ENCODE data around the gene APC2.

APC2 gene

DNA sequence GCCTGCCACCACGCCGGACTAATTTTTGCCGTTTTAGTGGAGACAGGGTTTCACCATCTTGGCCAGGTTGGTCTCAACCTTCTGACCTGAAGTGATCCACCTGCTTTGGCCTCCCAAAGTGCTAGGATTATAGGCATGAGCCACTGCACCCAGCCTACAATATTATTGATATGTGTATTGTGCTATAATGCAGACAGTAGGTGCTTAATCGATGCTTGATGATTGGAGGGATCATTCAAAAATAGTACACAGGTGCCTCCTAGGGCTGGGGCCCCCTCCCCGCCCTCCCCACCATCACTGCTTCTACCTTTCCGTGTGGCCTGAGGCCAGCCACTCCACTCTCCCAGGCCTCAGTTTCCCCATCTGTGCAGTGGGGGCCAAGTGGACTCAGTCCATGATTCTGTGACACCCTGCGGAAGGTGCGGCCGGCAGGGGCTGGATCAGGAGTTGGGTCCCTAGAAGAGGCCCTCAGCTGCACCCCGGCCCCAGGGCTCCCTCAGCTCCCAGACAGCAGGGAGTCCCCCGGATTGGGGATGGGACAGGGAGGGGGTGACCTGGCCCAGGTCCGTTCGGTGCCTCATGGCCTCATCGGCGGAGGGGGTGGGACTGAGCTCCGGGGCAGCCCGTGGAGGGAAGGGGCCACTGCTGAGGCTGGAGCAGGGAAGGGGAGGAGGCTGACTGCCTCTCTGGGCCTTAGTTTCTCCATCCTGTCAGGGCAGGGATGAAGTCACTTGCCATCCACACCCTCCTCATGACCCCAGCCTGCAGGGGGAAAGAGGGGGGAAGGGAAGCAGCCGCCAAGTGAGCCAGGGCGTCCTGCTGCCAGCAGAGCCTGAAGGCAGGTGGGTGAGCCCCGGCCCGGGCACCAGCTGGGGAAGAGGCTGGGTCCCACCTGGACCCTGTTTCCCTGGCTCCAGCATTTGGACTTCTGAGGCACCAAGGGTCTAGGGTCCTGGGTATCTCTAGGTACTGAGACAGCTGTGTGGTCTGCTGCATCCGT is 61.7 kb downstream of the APC2 start:
- no peak overlapping the region; the same call in 1 of the 2 replicates for H3K4me3 ChIP-seq (ENCODE audit: low read length)
- no peak for DNase-seq (ENCODE audit: low read depth)
- TF ChIP-seq, protein P1, sequence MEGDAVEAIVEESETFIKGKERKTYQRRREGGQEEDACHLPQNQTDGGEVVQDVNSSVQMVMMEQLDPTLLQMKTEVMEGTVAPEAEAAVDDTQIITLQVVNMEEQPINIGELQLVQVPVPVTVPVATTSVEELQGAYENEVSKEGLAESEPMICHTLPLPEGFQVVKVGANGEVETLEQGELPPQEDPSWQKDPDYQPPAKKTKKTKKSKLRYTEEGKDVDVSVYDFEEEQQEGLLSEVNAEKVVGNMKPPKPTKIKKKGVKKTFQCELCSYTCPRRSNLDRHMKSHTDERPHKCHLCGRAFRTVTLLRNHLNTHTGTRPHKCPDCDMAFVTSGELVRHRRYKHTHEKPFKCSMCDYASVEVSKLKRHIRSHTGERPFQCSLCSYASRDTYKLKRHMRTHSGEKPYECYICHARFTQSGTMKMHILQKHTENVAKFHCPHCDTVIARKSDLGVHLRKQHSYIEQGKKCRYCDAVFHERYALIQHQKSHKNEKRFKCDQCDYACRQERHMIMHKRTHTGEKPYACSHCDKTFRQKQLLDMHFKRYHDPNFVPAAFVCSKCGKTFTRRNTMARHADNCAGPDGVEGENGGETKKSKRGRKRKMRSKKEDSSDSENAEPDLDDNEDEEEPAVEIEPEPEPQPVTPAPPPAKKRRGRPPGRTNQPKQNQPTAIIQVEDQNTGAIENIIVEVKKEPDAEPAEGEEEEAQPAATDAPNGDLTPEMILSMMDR (conservative IDR thresholded peaks at IDR 0.05; ENCODE audit: low read length) = no peak

DNA sequence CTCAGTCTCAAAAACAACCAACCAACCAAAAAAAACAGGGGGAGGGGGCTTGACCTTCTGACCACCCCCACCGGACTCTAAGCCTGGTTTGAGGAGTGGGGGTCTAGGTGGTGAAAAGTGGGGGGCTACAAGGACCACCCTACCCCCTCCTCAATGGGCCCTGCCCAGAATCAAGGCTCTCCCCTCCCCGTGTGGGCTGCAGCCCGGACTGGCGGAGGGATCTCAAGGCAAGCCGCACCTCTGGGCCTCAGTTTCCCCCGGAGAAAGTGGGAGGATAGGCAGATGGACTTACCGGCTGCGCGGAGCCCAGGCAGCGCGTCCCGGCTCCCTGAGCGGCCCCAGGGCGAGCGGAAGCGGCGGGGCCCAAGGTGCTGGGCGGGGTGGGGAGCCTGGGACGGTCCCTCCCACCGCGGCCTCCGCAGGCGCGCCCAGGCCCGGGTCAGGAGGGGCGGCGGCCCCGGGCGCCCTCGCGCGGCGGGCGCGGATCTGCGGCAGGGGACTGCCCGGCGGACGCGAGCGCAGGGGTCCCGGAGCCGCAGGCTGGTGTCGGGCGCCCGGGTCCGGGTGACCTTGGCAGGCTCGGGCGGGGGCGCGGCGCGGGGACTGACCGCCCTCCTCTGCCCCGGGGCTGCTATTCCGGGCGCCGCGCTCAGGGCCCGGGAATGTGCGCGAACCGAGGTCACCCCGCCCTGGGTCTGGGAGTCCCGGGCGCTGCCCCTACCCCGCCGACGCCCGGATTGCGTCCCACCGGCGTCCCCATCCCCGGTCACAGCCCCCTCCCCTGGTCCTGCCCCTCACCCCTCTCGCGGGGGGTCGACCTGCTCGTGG is 63.0 kb downstream of the APC2 start, which contains the start of gene ADAMTSL5:
TSS of gene ADAMTSL5 (minus strand) at position 349 of the 828 bp plus-strand sequence. CDS start 2,076 bp downstream, outside the sequence.
- H3K4me3 ChIP-seq (ENCODE audit: low read length) = peak within 1 kb of the TSS; percentile 89
- peak; percentile 73 for DNase-seq (ENCODE audit: low read depth)
- TF ChIP-seq, protein P1 (conservative IDR thresholded peaks at IDR 0.05; ENCODE audit: low read length) = no peak

DNA sequence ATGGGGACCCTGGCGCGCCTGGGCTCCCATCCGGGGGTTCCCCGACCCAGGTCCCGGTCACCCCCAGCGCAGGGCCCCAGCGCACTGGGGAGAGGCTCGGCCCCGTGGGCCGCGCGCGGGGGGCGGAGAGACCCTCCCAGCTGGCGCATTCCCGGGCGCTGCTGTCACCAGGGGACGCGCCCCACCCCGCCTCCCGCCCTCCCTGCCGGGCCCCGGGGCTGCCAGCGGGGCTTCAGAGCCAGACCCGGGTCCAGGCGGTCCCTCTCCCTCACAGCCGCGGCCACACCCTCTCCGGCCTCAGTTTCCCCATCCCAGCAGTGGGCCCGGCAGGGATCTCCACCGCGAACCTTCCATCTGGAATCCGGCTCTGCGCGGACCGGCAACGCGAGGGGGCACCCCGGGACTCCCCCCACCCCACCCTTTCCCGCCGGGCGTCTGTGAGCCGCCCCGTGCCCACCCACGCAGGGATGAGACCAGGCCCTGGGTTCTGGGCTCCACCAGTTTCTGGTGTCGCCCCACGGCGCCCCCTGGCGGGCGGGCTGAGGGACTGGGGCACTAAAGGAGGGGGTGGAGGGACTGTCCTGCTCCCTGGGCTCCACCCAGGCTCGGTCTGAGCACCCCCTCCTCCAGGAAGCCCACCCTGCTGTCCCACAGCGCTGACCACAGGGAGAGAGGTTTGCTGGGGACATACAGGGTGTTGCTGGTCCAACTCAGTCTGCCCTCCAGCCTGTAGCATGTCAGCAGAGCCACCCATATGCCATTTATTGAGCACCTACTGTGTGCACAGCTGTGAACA is 63.8 kb downstream of the APC2 start:
- DNase-seq (ENCODE audit: low read depth) = peak; percentile 66
- TF ChIP-seq, protein P1 (conservative IDR thresholded peaks at IDR 0.05; ENCODE audit: low read length) = peak; percentile 65
- H3K4me3 ChIP-seq (ENCODE audit: low read length) = peak overlapping the region; percentile 89

DNA sequence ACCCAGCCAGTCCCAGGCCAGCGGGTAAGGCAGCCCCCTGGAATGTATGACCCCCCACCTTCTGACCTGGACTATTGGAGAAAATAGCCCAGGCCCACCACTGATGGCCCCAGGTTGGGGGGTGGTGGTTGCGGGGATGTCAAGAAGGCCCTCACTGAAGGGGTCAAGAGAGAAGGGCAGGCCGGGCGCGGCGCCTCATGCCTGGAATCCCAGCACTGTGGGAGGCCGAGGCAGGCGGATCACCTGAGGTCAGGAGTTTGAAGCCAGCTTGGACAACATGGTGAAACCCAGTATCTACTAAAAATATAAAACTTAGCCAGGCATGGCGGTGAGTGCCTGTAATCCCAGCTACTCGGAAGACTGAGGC is 64.4 kb downstream of the APC2 start:
- TF ChIP-seq, protein P1 (conservative IDR thresholded peaks at IDR 0.05; ENCODE audit: low read length) = no peak
- no peak overlapping the region for H3K4me3 ChIP-seq (ENCODE audit: low read length)

DNA sequence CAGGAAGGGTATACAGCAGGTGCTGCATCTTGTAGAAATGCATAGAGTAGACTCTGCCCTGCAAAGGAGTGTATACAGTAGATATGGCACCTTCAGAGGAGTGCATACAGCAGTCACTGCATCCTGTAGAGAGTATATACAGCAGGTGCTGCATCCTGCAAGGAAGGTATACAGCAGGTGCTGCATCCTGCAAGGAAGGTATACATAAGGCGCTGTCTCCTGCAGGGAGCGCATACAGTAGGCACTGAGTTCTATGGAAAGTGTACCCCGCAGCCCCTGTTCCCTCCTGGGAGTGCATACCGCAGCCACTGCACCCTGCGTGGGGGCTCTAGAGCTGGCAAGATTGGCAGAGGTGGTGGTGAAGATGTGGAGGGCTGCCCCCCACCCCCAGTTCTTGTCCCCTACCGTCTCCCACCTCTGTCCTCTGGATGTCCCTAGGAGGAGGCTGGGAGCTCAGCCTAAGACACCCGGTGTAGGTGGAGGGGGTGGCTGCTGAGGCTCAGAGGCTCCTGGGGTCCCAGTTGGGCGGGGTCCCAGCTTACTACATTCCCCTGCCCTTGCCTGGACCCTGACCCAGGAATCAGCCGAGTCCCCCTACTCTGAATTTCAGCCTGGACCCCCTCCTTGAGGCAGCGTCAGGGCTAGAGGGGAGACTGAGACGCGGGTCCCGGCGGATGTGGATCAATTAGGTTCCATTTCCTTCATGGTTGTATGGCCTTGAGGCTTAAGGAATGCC is 65.2 kb downstream of the APC2 start:
- H3K4me3 ChIP-seq (ENCODE audit: low read length) = no peak overlapping the region
- TF ChIP-seq, protein P1 (conservative IDR thresholded peaks at IDR 0.05; ENCODE audit: low read length) = no peak
- no peak for DNase-seq (ENCODE audit: low read depth)

More for the DNA sequence above, 64.4 kb downstream of the APC2 start:
- DNase-seq (ENCODE audit: low read depth) = no peak

DNA sequence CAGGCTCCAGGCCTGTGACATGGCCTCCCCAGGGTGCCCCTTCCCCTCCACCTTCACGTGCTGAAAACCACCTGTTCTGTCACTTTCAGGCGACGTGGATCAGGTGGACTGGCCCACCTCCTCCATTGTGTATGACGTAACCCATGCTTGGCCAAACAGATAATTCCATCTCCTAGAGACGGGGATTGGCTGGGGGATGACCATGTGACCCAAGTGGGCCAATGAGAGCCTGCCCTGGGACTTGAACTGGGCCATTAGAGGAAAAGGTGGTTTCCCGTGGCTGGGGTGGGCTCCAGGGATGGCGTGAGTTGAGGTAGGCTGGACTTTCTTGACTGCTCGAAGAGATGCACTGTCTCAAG is 66.5 kb downstream of the APC2 start:
- TF ChIP-seq, protein P1 (conservative IDR thresholded peaks at IDR 0.05; ENCODE audit: low read length) = no peak
- no peak overlapping the region for H3K4me3 ChIP-seq (ENCODE audit: low read length)
- no peak for DNase-seq (ENCODE audit: low read depth)

All from AG10803 (cell line).